ENCODE measurements around the gene CES4A.
"Not testable (repeated sequence)": the region's sequence is repeated elsewhere in the genome, so short reads cannot be mapped to it uniquely, and the experiment has no call there.

The CES4A gene

GRCh38 chr16:66988197-66988788 is at the start of gene CES4A:
TSS of gene CES4A (plus strand) at chr16:66988589. CDS start at chr16:66988773, 184 bp downstream.
- no peak for DNase-seq

GRCh38 chr16:66939366-66939765 is 49.0 kb upstream of the CES4A start:
- no peak for DNase-seq

GRCh38 chr16:66940236-66940635 is 48.2 kb upstream of the CES4A start:
- no peak for DNase-seq

- DNase-seq: no peak
Observed at GRCh38 chr16:66942981-66943380, 45.4 kb upstream of the CES4A start.

- DNase-seq: no peak
Observed at GRCh38 chr16:66943426-66944053, 44.8 kb upstream of the CES4A start.

- DNase-seq: no peak
Observed at GRCh38 chr16:66944054-66944441, 44.3 kb upstream of the CES4A start.

GRCh38 chr16:66944971-66945370 is 43.4 kb upstream of the CES4A start:
- not testable (repeated sequence) for DNase-seq

- no peak for DNase-seq
Observed at GRCh38 chr16:66945939-66946338, 42.5 kb upstream of the CES4A start.

- DNase-seq: no peak
Observed at GRCh38 chr16:66946541-66946940, 41.8 kb upstream of the CES4A start.

- no peak for DNase-seq
Observed at GRCh38 chr16:66946974-66947301, 41.5 kb upstream of the CES4A start.

GRCh38 chr16:66947302-66948065 is 40.9 kb upstream of the CES4A start:
- DNase-seq: peak; percentile 29 to 72 (median 65)

- no peak for DNase-seq
Observed at GRCh38 chr16:66948134-66948836, 40.1 kb upstream of the CES4A start.

- DNase-seq: no peak
Observed at GRCh38 chr16:66948837-66949225, 39.6 kb upstream of the CES4A start.

- no peak for DNase-seq
Observed at GRCh38 chr16:66949472-66949871, 38.9 kb upstream of the CES4A start.

GRCh38 chr16:66950437-66950836 is 38.0 kb upstream of the CES4A start:
- DNase-seq: no peak

- no peak for DNase-seq
Observed at GRCh38 chr16:66950971-66951790, 37.2 kb upstream of the CES4A start.

GRCh38 chr16:66952430-66953110 is 35.8 kb upstream of the CES4A start:
- DNase-seq: no peak

GRCh38 chr16:66953462-66954096 is 34.8 kb upstream of the CES4A start:
- DNase-seq: no peak

GRCh38 chr16:66954097-66954659 is 34.2 kb upstream of the CES4A start:
- DNase-seq: peak; percentile 19 to 66 (median 38)

- not testable (repeated sequence) for DNase-seq
Observed at GRCh38 chr16:66955363-66956153, 32.8 kb upstream of the CES4A start.

GRCh38 chr16:66956154-66956457 is 32.3 kb upstream of the CES4A start:
- DNase-seq: not testable (repeated sequence)
